Measurements from ENCODE around the gene PEA15.

Gene PEA15

GRCh38 chr1:160209321-160210046, 4.3 kb downstream of the PEA15 start:
- DNase-seq = no peak

- no peak for DNase-seq
These were observed 5.4 kb downstream of the PEA15 start for GRCh38 chr1:160210561-160210960.

- DNase-seq = no peak
These were observed 6.0 kb downstream of the PEA15 start for GRCh38 chr1:160211046-160211790.

GRCh38 chr1:160214481-160215140, 9.4 kb downstream of the PEA15 start:
- no peak for DNase-seq

- no peak for DNase-seq
These were observed 11.1 kb downstream of the PEA15 start for GRCh38 chr1:160216301-160216700.

- peak; percentile 30 for DNase-seq
These were observed 12.4 kb downstream of the PEA15 start for GRCh38 chr1:160217481-160218051.

- peak; percentile 22 for DNase-seq
These were observed 14.1 kb downstream of the PEA15 start for GRCh38 chr1:160219062-160219929.

GRCh38 chr1:160220301-160220700, 15.1 kb downstream of the PEA15 start:
- no peak for DNase-seq

GRCh38 chr1:160221089-160221488, 15.9 kb downstream of the PEA15 start:
- no peak for DNase-seq

- no peak for DNase-seq
These were observed 17.4 kb downstream of the PEA15 start for GRCh38 chr1:160222546-160222945.

- DNase-seq = no peak
These were observed 19.4 kb downstream of the PEA15 start for GRCh38 chr1:160224606-160225005.

- no peak for DNase-seq
These were observed 20.2 kb downstream of the PEA15 start for GRCh38 chr1:160225345-160225744.

GRCh38 chr1:160226623-160227022, 21.4 kb downstream of the PEA15 start:
- DNase-seq = no peak

- no peak for DNase-seq
These were observed 21.9 kb downstream of the PEA15 start for GRCh38 chr1:160227034-160227433.

- DNase-seq = no peak
These were observed 22.4 kb downstream of the PEA15 start for GRCh38 chr1:160227561-160227960.

- DNase-seq = no peak
These were observed 23.2 kb downstream of the PEA15 start for GRCh38 chr1:160228431-160228830.

- DNase-seq = no peak
These were observed 27.7 kb downstream of the PEA15 start for GRCh38 chr1:160232911-160233310.

- DNase-seq = no peak
These were observed 31.6 kb downstream of the PEA15 start for GRCh38 chr1:160236806-160237205.

- no peak for DNase-seq
These were observed 32.4 kb downstream of the PEA15 start for GRCh38 chr1:160237558-160237957.

GRCh38 chr1:160238408-160238807, 33.2 kb downstream of the PEA15 start:
- DNase-seq = no peak

- no peak for DNase-seq
These were observed 34.6 kb downstream of the PEA15 start for GRCh38 chr1:160239582-160240299.

GRCh38 chr1:160243767-160244166, 38.6 kb downstream of the PEA15 start:
- DNase-seq = no peak
